GM20000 (cell line): Measurements from ENCODE around the gene GALC.

ENCODE experiments used
- DNase-seq: peaks from one replicate; pipeline ENCODE4 v3.0.0; 2012; ENCODE audit warnings: low spot score
- TF ChIP-seq, protein P1 (sequence below): IDR thresholded peaks from 2 replicates; pipeline ENCODE4 v1.5.1; 2012; ENCODE audit warnings: mild to moderate bottlenecking, control low read depth; ENCODE audit errors: extremely low read depth, missing control alignments

Gene GALC

DNA sequence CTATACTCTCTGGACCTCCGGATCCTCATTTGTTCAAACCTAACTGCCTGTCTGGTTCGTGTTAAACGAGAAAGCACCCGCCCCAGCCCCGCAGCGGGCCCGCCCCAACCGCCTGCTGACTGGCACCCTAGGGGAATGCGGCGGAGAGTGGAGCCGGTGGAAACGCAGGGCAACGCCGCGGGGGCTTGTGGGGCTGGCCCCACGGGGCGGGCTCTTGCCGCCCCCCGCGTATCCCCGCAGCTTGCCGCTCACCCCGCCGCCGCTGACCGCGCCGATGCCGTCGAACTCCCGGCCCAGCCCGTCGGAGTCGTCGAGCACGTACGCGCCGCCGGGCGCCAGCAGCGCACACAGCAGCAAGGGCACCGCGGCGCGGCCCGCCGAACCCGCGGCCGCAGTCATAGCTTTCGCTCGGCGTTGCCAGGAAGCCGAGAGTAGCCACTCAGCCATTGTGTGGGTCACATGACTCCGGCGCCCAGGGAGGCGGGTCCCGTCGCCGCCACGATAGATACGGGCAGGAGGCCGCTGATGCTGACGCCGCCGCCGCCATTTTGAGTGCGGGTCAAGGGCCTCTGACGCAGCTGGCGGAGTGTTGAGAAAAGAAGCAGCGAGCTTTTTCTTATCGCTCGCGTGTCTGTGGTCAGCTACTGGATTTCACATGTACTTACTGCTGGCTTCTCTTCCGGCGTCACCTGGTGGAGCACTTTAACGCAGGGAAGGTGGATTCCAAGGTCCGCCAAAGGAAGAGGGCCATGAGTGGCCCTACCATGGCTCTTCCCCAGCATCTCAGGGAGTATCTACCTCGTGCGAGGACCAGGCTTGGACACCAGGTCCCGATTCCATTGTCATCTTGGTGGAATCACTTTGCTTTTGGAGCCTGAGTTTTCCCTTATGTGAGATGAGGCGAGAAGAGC, at the start of gene GALC:
Gene GALC, minus strand, starts transcription at position 465 of the 911 bp plus-strand sequence. Its CDS starts 18 bp downstream, at position 447.
- TF ChIP-seq, protein P1, sequence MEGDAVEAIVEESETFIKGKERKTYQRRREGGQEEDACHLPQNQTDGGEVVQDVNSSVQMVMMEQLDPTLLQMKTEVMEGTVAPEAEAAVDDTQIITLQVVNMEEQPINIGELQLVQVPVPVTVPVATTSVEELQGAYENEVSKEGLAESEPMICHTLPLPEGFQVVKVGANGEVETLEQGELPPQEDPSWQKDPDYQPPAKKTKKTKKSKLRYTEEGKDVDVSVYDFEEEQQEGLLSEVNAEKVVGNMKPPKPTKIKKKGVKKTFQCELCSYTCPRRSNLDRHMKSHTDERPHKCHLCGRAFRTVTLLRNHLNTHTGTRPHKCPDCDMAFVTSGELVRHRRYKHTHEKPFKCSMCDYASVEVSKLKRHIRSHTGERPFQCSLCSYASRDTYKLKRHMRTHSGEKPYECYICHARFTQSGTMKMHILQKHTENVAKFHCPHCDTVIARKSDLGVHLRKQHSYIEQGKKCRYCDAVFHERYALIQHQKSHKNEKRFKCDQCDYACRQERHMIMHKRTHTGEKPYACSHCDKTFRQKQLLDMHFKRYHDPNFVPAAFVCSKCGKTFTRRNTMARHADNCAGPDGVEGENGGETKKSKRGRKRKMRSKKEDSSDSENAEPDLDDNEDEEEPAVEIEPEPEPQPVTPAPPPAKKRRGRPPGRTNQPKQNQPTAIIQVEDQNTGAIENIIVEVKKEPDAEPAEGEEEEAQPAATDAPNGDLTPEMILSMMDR, result no peak
- peak; percentile 93 for DNase-seq

DNA sequence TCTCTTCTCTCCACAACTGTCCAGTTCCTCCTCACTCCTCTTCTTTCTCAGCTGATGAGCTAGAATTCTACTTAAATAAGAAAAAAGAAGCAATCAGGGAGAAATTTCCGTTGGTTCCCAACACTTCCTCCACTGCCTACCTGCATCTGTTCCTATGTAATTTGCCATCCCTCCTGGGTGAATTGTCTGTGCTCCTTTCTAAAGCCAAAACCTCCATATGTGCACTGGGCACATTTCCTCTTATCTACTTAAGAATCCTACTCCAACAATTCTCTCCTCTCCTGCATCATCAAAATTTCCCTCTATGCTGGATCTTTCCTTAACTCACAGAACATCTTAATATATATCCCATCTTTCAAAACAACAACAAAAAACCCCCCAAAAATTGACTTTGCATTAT, 47.2 kb upstream of the GALC start:
- DNase-seq, result no peak
- TF ChIP-seq, protein P1, result no peak

DNA sequence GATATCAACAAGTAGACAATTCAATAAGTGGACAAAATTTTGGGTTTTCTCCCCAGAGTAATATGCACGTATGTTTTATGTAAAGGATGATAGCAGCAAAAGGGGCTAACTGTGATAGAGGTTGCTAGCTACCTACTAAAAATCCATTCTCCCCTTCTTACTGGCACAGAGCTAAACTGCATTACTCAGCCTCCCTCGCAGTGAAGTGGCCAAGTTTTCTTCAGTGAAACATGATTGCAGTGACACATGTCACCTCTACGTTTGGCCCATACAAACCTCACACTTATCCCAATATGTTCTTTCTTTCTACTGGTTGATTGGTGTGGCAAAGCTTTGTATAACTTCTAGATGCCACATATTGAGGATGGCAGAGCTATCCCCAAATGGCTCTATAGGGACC, 46.2 kb upstream of the GALC start:
- DNase-seq, result no peak
- TF ChIP-seq, protein P1, result no peak

DNA sequence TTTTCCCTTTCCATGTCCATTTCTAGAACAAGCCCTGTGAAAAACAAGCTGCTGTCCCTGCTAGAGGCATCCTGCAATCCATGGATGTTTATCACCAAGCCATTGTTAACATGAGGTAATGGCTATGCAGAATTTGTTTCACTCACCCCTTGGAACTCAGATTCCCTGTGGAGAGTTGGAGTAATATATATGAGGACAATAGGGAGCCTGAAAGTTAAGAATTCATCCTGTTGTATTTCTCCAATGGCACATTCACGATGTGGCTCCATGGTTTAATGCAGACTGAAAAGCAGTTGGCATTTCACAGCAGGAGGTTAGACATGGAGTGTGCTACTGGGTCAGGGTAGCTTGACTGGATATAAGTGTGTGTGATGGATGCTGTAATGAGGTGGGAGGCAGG, 44.3 kb upstream of the GALC start:
- TF ChIP-seq, protein P1, result no peak
- DNase-seq, result no peak

DNA sequence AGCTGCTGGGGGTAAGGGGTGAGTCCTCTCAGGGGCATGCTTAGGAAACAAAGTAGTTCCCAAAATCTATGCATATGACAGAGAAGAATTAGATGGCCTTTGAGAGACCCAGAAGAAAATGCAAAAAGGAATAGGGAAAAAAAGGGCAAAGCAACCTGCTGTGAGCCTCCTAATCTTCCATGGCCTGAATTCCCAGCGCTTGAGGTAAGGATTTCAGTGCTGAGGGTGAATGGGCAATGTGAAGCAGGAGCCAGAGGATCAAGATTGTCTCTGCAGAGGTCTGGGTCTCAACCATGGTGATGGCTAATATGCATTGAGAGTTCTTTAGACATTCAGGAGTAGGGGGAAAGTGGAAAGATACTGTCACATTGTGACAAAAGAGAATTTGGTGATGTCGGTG, 43.4 kb upstream of the GALC start:
- DNase-seq, result no peak
- TF ChIP-seq, protein P1, result no peak

DNA sequence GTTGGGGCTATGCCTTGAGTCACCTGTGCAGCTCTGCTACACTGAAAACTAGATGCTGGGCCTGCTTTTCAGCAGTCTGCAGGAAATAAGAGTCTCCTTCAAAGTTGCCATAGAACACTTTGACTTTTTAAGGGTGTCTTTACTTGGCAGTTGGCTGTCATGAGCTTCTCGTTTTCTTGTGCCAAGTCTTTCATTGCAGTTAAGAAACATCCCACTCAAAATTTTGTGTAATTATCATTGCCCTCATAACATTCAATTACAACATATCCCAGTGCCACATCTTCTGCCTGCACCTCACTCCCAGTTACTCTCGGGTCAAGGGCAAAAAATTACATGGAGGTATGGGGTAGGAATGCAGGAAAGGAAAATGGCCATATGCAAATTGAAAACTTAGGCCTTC, 41.1 kb upstream of the GALC start:
- no peak for DNase-seq
- TF ChIP-seq, protein P1, result no peak

DNA sequence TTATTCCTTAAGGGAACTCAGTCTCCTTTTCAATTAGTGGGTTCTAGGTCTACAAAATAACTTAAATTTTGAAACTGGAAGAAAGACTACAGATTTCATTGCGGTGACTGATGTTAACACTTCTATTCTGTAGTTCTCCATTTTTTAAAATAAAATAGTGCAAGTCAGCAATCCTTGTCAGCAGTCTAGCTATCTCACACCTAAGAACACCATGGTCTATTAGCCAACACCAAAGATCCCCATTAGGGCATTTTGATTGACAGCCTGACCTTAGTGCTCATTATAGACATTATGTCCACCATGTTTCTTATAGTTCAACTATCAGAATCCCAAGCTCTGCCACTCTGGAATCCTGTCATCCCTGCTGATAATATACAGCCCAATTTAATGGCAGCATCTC, 39.4 kb upstream of the GALC start:
- TF ChIP-seq, protein P1, result no peak
- no peak for DNase-seq
